Natural killer cell (primary cell): ENCODE results near the gene MUCL3. TPM values are rescaled to one million over a fixed set of nuclear protein-coding genes. Genes with fewer than 3 reads are reported as not detected.

Experiments used
- ATAC-seq, 3 donors: fragments of 150-1000 bp in 2 of 3; fragments of 200-7000 bp in 1 of 3; cut with Tn5 transposase; 1 replicate in 1 of 3; 2 replicates in 2 of 3; pipeline ENCODE4 v1.10.0; 2021; ENCODE audit warnings: mild to moderate bottlenecking in 2 of 3, moderate library complexity in 2 of 3
- DNase-seq, 2 donors: peaks; one replicate each; pipeline versions ENCODE4 v3.0.0 to v3.0.0-alpha.2; 2013 to 2021; ENCODE audit warnings: mixed read lengths in 1 of 2
- H3K27ac ChIP-seq: one replicate; pipeline ENCODE4 v1.5.1; 2013; ENCODE audit warnings: mild to moderate bottlenecking, low read length
- H3K27me3 ChIP-seq: one replicate; pipeline ENCODE4 v1.6.1; 2013; ENCODE audit warnings: low read length; ENCODE audit not compliant: control insufficient read depth, insufficient read depth
- H3K36me3 ChIP-seq: one replicate; pipeline ENCODE4 v1.6.1; 2013; ENCODE audit warnings: low read length; ENCODE audit not compliant: control insufficient read depth, insufficient read depth
- H3K4me1 ChIP-seq: one replicate; pipeline ENCODE4 v1.6.1; 2013; ENCODE audit warnings: low read length; ENCODE audit not compliant: control insufficient read depth, insufficient read depth
- H3K4me3 ChIP-seq: one replicate; pipeline ENCODE4 v1.5.1; 2013; ENCODE audit warnings: low read length
- H3K9me3 ChIP-seq: one replicate; pipeline ENCODE4 v1.6.1; 2013; ENCODE audit warnings: low read length; ENCODE audit not compliant: control insufficient read depth, insufficient read depth
- H3K27ac Mint-ChIP-seq, 2 donors: one replicate each; pipeline ENCODE4 v1.8.0; 2022; ENCODE audit warnings: mild to moderate bottlenecking in 2 of 2, mixed read lengths in 2 of 2, moderate library complexity in 1 of 2
- H3K27me3 Mint-ChIP-seq, 2 donors: one replicate each; pipeline ENCODE4 v1.8.0; 2022; ENCODE audit warnings: low read depth in 2 of 2, mixed read lengths in 2 of 2
- H3K36me3 Mint-ChIP-seq: one replicate; pipeline ENCODE4 v1.8.0; 2022; ENCODE audit warnings: mixed read lengths
- H3K4me1 Mint-ChIP-seq, 2 donors: one replicate each; pipeline ENCODE4 v1.8.0; 2022; ENCODE audit warnings: mixed read lengths in 2 of 2
- H3K4me3 Mint-ChIP-seq: one replicate; pipeline ENCODE4 v1.8.0; 2022; ENCODE audit warnings: mild to moderate bottlenecking, moderate library complexity, mixed read lengths
- H3K9me3 Mint-ChIP-seq, 2 donors: one replicate each; pipeline ENCODE4 v1.8.0; 2022; ENCODE audit warnings: mixed read lengths in 2 of 2
- WGBS: methylation state at CpG from one replicate; pipeline ENCODE4 v1.1.7; 2013; ENCODE audit warnings: missing lambda C conversion rate; ENCODE audit not compliant: insufficient coverage; 5-methylcytosine and 5-hydroxymethylcytosine counted together
- intact Hi-C: fragments of 100-400 bp; cut with micrococcal nuclease; formaldehyde crosslinking; loops from one replicate; pipeline ENCODE4 v1.14.2; 2022
- total RNA-seq, 4 donors: library from RNA; stranded (reverse); fragments of 120-200 nt in 1 of 4; gene quantifications; one replicate each; pipeline versions ENCODE4 v1.2.3 to v1.2.4, GENCODE V29; 2013 to 2022
- TF ChIP-seq, protein P1 (sequence below): fragments of 200-600 bp; IDR thresholded peaks from one replicate; pipeline ENCODE4 v1.8.0; 2022; ENCODE audit warnings: antibody characterized with exemption

Gene MUCL3
- total RNA-seq, 3 donors from 2014 or later (not counting 1 experiment from before 2014, with no cell fraction given) = not detected

DNA sequence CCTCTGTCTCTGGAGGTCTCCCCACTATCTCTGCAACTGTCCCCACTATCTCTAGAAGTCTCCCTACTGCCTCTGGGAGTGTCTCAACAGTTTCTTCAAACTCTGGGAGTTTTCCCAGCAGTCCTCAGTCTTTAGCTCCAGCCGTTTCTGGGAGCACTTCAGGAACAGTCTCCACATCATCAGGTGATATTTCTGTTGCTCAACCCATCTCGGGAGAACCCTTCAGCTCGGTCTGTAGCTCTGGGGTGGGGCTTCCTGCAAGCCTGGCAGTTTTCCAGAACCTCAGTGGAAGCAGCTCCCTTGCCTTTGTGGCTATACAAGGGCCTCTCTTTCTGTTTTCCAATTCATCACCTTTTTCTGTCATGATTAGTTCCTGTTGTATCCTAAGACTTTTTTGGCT lies 5.8 kb upstream of the MUCL3 start:
- H3K9me3 ChIP-seq = no peaks in the 10 kb centered on the region
- no peaks in the 10 kb centered on the region for H3K27me3 ChIP-seq
- TF ChIP-seq, protein P1, sequence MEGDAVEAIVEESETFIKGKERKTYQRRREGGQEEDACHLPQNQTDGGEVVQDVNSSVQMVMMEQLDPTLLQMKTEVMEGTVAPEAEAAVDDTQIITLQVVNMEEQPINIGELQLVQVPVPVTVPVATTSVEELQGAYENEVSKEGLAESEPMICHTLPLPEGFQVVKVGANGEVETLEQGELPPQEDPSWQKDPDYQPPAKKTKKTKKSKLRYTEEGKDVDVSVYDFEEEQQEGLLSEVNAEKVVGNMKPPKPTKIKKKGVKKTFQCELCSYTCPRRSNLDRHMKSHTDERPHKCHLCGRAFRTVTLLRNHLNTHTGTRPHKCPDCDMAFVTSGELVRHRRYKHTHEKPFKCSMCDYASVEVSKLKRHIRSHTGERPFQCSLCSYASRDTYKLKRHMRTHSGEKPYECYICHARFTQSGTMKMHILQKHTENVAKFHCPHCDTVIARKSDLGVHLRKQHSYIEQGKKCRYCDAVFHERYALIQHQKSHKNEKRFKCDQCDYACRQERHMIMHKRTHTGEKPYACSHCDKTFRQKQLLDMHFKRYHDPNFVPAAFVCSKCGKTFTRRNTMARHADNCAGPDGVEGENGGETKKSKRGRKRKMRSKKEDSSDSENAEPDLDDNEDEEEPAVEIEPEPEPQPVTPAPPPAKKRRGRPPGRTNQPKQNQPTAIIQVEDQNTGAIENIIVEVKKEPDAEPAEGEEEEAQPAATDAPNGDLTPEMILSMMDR = no peak
- no peak overlapping the region for H3K27ac ChIP-seq
- no peaks in the 10 kb centered on the region for H3K36me3 ChIP-seq
- no peaks in the 10 kb centered on the region for H3K36me3 Mint-ChIP-seq
- no peaks in the 10 kb centered on the region for H3K9me3 Mint-ChIP-seq
- intact Hi-C loops = no loop called here
- peaks cover 17 to 19% of the 10 kb centered on the region in 2 donors for H3K27me3 Mint-ChIP-seq
- no peak overlapping the region for H3K27ac Mint-ChIP-seq
- H3K4me3 ChIP-seq = no peak overlapping the region
- 17% methylated on average over 3 of the region's 3 CpGs for WGBS
- no peak for ATAC-seq
- no peaks in the 10 kb centered on the region for H3K4me1 Mint-ChIP-seq
- DNase-seq = no peak
- H3K4me3 Mint-ChIP-seq = no peak overlapping the region
- H3K4me1 ChIP-seq = no peaks in the 10 kb centered on the region

- Histone ChIP-seq H3K36me3 (no peaks in the 10 kb centered on the region), H3K4me3 (no peak overlapping the region), H3K27ac (no peak overlapping the region), H3K27me3 (no peaks in the 10 kb centered on the region), H3K9me3 (no peaks in the 10 kb centered on the region), H3K4me1 (no peaks in the 10 kb centered on the region)
- H3K27ac Mint-ChIP-seq = no peak overlapping the region
- 80% methylated on average over 5 of the region's 6 CpGs for WGBS
- ATAC-seq (no peak), DNase-seq (no peak)
- H3K9me3 Mint-ChIP-seq = no peaks in the 10 kb centered on the region
- no peak overlapping the region for H3K4me3 Mint-ChIP-seq
- no peaks in the 10 kb centered on the region for H3K36me3 Mint-ChIP-seq
- H3K4me1 Mint-ChIP-seq = no peaks in the 10 kb centered on the region
- TF ChIP-seq, protein P1 = no peak
- intact Hi-C loops = no loop called here
- peaks cover 26 to 42% of the 10 kb centered on the region in 2 donors for H3K27me3 Mint-ChIP-seq
These were observed 3.5 kb upstream of the MUCL3 start for GRCh38 chr6:30937265-30937664.

DNA sequence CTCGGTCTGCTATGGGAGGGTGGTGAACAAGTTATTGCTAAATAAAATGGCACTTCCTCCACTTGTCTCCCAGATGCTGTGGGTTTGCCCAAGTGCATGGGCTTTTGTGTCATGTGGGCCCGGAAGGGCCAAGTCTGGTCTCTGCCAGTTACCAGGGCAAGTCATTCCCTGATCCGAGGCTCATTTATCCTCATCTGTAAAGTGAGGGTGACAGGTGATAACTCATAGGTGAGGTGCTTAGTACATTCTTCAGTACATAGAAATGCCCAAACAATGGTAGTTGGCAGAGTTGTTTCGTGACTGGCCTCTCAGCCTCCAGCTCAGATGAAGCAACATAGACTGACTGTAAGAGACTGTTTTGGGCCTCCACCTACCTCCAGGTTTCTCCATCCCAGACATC lies 2.0 kb upstream of the MUCL3 start:
- Mint-ChIP-seq H3K4me3 (no peak overlapping the region), H3K4me1 (no peaks in the 10 kb centered on the region), H3K27ac (no peak overlapping the region), H3K27me3 (peaks cover 32 to 55% of the 10 kb centered on the region in 2 donors), H3K36me3 (no peaks in the 10 kb centered on the region), H3K9me3 (no peaks in the 10 kb centered on the region)
- no peak for DNase-seq
- 62% methylated on average over 3 of the region's 4 CpGs for WGBS
- H3K27me3 ChIP-seq = peaks cover 5% of the 10 kb centered on the region
- intact Hi-C loops = no loop called here
- H3K36me3 ChIP-seq = no peaks in the 10 kb centered on the region
- TF ChIP-seq, protein P1 = no peak
- H3K9me3 ChIP-seq = no peaks in the 10 kb centered on the region
- ATAC-seq = no peak
- H3K4me3 ChIP-seq = no peak overlapping the region
- no peak overlapping the region for H3K27ac ChIP-seq
- H3K4me1 ChIP-seq = no peaks in the 10 kb centered on the region

DNA sequence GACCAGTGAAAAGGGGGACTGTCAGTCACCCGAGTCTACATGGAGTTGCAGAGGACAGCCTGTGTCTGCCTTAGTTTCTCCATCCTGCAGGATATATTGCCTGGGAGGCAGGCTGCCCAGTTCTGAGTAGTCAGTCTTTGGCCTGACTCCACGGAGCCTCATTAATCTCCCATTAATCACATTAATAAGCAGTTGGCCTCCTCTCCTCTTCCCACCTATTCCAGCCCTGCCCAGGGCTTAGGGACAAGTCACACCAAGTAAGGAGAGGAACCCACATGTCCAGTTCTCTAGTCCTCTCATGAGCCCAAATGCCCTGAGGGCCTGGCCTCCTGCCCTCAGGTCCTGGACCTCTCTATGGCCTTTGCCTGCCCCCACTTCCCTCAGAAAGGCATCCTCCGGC lies 1.3 kb upstream of the MUCL3 start:
- H3K36me3 ChIP-seq = no peaks in the 10 kb centered on the region
- H3K4me1 ChIP-seq = no peaks in the 10 kb centered on the region
- H3K27me3 ChIP-seq = peaks cover 5% of the 10 kb centered on the region
- no peaks in the 10 kb centered on the region for H3K9me3 Mint-ChIP-seq
- ATAC-seq (no peak), DNase-seq (no peak)
- H3K27ac Mint-ChIP-seq = no peak overlapping the region
- no peak overlapping the region for H3K4me3 Mint-ChIP-seq
- TF ChIP-seq, protein P1 = no peak
- no peaks in the 10 kb centered on the region for H3K9me3 ChIP-seq
- H3K27me3 Mint-ChIP-seq = peaks cover 35 to 62% of the 10 kb centered on the region in 2 donors
- intact Hi-C loops = no loop called here
- H3K4me1 Mint-ChIP-seq = no peaks in the 10 kb centered on the region
- 71% methylated on average over 3 of the region's 3 CpGs for WGBS
- H3K4me3 ChIP-seq = no peak overlapping the region
- no peak overlapping the region for H3K27ac ChIP-seq
- no peaks in the 10 kb centered on the region for H3K36me3 Mint-ChIP-seq
